KMS-11 (cell line): ENCODE data around the gene CRYAA.

Experiments
- H2AFZ ChIP-seq: fragments of 200-600 bp; sonication (generic); 2 replicates; pipeline ENCODE4 v1.6.1; 2016; ENCODE audit warnings: antibody characterized with exemption, mixed run types, low read depth
- H3K27ac ChIP-seq: fragments of 200-600 bp; sonication (generic); 2 replicates; pipeline ENCODE4 v1.6.1; 2016; ENCODE audit warnings: mild to moderate bottlenecking, mixed run types
- H3K27me3 ChIP-seq: fragments of 200-600 bp; sonication (generic); 2 replicates; pipeline ENCODE4 v1.6.1; 2017; ENCODE audit warnings: mild to moderate bottlenecking, low read depth, mixed run types, moderate library complexity; ENCODE audit not compliant: insufficient read depth
- H3K36me3 ChIP-seq: fragments of 200-600 bp; sonication (generic); 2 replicates; pipeline ENCODE4 v1.6.1; 2017; ENCODE audit warnings: mild to moderate bottlenecking, mixed run types; ENCODE audit not compliant: insufficient read depth
- H3K4me1 ChIP-seq: fragments of 200-600 bp; sonication (generic); 2 replicates; pipeline ENCODE4 v1.6.1; 2016; ENCODE audit warnings: mild to moderate bottlenecking, low read depth, mixed run types; ENCODE audit not compliant: poor library complexity, severe bottlenecking
- H3K4me2 ChIP-seq: fragments of 200-600 bp; sonication (generic); 2 replicates; pipeline ENCODE4 v1.7.0; 2016; ENCODE audit warnings: mild to moderate bottlenecking, mixed run types
- H3K4me3 ChIP-seq: fragments of 200-600 bp; sonication (generic); IDR thresholded peaks from 2 replicates; pipeline ENCODE4 v1.6.1; 2017; ENCODE audit warnings: low read depth, low read length, mixed read lengths; ENCODE audit not compliant: insufficient read depth
- H3K79me2 ChIP-seq: fragments of 200-600 bp; sonication (generic); 2 replicates; pipeline ENCODE4 v1.6.1; 2016; ENCODE audit warnings: low read depth, mixed run types; ENCODE audit not compliant: insufficient read depth
- H3K9ac ChIP-seq: fragments of 200-600 bp; sonication (generic); 2 replicates; pipeline ENCODE4 v1.6.1; 2016; ENCODE audit warnings: mild to moderate bottlenecking, mixed run types
- H4K20me1 ChIP-seq: fragments of 200-600 bp; sonication (generic); 2 replicates; pipeline ENCODE4 v1.6.1; 2016; ENCODE audit warnings: mild to moderate bottlenecking, mixed run types; ENCODE audit not compliant: insufficient read depth
- TF ChIP-seq, protein P1 (sequence below): fragments of 200-600 bp; sonication (generic); conservative IDR thresholded peaks from 2 replicates; pipeline ENCODE4 v1.6.1; 2017; ENCODE audit warnings: low read depth, mild to moderate bottlenecking, antibody characterized with exemption, low read length, moderate library complexity, mixed read lengths

CRYAA gene

GRCh38 chr21:43190951-43191350 is 22.1 kb downstream of the CRYAA start:
- TF ChIP-seq, protein P1, sequence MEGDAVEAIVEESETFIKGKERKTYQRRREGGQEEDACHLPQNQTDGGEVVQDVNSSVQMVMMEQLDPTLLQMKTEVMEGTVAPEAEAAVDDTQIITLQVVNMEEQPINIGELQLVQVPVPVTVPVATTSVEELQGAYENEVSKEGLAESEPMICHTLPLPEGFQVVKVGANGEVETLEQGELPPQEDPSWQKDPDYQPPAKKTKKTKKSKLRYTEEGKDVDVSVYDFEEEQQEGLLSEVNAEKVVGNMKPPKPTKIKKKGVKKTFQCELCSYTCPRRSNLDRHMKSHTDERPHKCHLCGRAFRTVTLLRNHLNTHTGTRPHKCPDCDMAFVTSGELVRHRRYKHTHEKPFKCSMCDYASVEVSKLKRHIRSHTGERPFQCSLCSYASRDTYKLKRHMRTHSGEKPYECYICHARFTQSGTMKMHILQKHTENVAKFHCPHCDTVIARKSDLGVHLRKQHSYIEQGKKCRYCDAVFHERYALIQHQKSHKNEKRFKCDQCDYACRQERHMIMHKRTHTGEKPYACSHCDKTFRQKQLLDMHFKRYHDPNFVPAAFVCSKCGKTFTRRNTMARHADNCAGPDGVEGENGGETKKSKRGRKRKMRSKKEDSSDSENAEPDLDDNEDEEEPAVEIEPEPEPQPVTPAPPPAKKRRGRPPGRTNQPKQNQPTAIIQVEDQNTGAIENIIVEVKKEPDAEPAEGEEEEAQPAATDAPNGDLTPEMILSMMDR = no peak
- Histone ChIP-seq H3K27me3 (no peaks in the 10 kb centered on the region), H3K9ac (no peak overlapping the region), H3K4me3 (no peak overlapping the region), H3K27ac (no peak overlapping the region), H3K4me2 (no peak overlapping the region), H3K36me3 (no peaks in the 10 kb centered on the region), H3K79me2 (no peaks in the 10 kb centered on the region), H4K20me1 (no peaks in the 10 kb centered on the region), H2AFZ (no peak overlapping the region), H3K4me1 (no peaks in the 10 kb centered on the region)

GRCh38 chr21:43191521-43191920 is 22.7 kb downstream of the CRYAA start:
- Histone ChIP-seq H3K79me2 (no peaks in the 10 kb centered on the region), H3K27ac (no peak overlapping the region), H3K9ac (no peak overlapping the region), H3K4me1 (no peaks in the 10 kb centered on the region), H3K4me2 (no peak overlapping the region), H3K27me3 (no peaks in the 10 kb centered on the region), H4K20me1 (no peaks in the 10 kb centered on the region), H3K36me3 (no peaks in the 10 kb centered on the region), H2AFZ (no peak overlapping the region), H3K4me3 (no peak overlapping the region)
- TF ChIP-seq, protein P1 = no peak

- TF ChIP-seq, protein P1 = no peak
- Histone ChIP-seq H3K4me3 (no peak overlapping the region), H3K79me2 (no peaks in the 10 kb centered on the region), H3K27me3 (no peaks in the 10 kb centered on the region), H2AFZ (no peak overlapping the region), H3K36me3 (no peaks in the 10 kb centered on the region), H3K9ac (no peak overlapping the region), H3K4me2 (no peak overlapping the region), H3K27ac (no peak overlapping the region), H4K20me1 (no peaks in the 10 kb centered on the region), H3K4me1 (no peaks in the 10 kb centered on the region)
Measured at GRCh38 chr21:43191971-43192370, 23.2 kb downstream of the CRYAA start.

DNA sequence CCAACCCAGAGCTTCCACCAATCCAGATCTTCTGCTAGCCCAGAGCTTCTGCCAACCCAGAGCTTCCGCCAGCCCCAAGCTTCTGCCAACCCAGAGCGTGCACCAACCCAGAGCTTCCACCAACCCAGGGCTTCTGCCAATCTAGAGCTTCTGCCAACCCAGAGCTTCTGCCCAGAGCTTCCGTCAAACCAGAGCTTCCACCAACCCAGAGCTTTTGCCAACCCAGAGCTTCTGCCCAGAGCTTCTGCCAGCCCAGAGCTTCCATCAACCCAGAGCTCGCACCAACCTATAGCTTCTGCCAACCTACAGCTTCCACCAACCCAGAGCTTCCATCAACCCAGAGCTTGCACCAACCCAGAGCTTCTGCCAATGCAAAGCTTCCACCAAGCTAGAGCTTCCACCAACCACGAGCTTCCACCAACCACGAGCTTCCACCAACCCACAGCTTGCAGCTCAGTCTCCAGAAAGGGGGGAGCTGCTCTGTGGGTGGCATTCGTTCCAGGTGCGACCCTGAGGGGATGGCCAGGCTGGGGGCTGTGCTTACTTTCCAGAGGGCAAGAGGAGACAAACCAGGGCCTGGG is 23.8 kb downstream of the CRYAA start:
- Histone ChIP-seq H3K9ac (no peak overlapping the region), H3K79me2 (no peaks in the 10 kb centered on the region), H2AFZ (no peak overlapping the region), H3K4me3 (no peak overlapping the region), H3K27me3 (no peaks in the 10 kb centered on the region), H3K4me2 (no peak overlapping the region), H3K36me3 (no peaks in the 10 kb centered on the region), H3K27ac (no peak overlapping the region), H3K4me1 (no peaks in the 10 kb centered on the region), H4K20me1 (no peaks in the 10 kb centered on the region)
- TF ChIP-seq, protein P1 = no peak
